Activated gamma-delta T cell (primary cell): ENCODE results near the gene KRT82.
"Not testable (repeated sequence)": the region's sequence is repeated elsewhere in the genome, so short reads cannot be mapped to it uniquely, and the experiment has no call there.

ENCODE experiments used
- DNase-seq: peaks from one replicate; lab custom pipeline; 2025; lab: John Stamatoyannopoulos, UW

Gene KRT82

GRCh38 chr12:52413202-52413601 is 7.1 kb upstream of the KRT82 start:
- no peak for DNase-seq

DNA sequence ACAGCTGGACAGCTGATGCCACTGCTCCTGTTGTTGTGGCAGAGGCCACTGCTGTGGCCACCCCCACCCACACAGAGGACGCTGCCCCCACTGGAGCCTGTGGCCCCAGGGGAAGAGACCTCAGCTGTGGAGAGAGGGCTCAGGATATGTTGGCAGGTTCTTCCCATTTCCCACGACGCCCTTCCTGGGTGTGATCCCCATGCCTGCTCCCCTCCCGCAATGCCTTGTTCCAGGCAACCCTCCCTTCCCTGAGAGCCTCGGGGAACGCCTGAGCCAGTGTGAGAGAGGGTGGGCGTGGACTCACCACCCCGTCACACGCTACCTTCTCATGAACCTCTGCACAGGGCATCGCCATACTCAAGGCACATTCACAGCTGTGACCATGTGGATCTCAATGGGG is 5.7 kb upstream of the KRT82 start:
- no peak for DNase-seq

- DNase-seq = not testable (repeated sequence)
These were observed 4.6 kb upstream of the KRT82 start for GRCh38 chr12:52410589-52411248.

GRCh38 chr12:52407918-52408317 is 1.8 kb upstream of the KRT82 start:
- DNase-seq = no peak

DNA sequence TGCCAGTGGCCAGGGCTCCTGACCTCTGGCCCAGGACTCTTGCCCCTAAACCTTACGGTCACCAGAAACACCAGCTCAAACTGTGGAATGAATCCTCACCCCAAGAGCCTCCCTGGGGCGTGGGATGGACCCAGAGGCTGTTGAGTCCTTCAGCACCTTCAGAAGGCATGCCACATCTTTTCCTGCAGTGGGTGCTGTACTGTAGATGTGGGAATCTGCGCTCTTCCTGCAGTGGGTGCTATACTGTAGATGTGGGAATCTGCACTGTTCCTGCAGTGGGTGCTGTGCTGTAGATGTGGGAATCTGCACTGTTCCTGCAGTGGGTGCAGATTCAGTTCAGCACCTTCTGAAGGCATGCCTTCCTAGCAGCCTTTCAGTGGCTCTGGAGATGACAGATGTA is 1.2 kb downstream of the KRT82 start:
- DNase-seq = no peak

DNA sequence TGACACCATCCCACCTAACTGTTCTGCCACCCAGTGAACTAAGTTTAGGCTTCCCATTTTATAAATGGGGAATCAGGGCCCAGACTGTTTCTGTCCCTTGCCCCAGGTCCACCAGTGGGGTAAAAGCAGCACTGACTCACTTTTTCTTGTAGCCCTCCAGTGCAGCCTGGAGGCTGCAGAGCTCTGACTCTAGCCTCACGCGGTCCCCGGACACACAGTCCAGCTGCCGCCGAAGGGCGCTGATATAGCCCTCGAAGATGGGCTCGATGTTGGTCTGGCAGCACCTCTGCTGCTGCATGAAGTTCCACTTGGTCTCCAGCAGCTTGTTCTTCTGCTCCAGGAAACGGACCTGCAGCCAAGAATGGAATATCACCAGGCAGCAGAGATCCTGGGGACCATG is 2.6 kb downstream of the KRT82 start:
- DNase-seq = no peak

DNA sequence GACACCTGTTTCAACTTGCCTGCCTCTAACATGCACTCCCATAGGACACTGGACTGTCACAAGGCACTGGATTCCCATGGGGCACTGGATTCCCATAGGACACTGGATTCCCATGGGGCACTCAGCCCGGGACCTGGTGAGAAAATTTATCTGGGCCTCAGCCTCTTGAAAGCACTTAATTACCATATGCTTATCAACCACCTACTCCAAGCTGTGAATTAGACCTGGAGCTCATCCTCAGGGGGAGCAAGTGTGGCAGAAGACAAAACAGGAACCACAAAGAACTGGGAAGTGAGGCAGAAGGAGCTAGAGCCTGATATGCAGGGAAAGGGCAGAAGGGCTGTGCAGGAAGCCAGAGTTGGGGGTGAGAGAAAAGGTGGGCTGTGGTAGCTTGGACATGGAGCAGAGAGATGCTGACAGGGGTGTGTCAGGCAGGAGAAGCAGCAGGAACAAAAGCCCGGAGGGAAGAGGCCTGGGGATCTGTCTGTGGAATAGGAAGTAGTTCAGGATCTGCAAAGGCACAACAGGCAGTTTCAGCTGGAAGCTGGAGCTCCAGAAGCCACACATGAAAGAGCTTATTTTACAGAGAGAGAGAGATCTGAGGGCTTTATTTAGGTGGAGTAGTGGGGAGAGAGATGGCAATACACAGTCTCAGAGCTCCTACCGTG is 3.1 kb downstream of the KRT82 start:
- no peak for DNase-seq

DNA sequence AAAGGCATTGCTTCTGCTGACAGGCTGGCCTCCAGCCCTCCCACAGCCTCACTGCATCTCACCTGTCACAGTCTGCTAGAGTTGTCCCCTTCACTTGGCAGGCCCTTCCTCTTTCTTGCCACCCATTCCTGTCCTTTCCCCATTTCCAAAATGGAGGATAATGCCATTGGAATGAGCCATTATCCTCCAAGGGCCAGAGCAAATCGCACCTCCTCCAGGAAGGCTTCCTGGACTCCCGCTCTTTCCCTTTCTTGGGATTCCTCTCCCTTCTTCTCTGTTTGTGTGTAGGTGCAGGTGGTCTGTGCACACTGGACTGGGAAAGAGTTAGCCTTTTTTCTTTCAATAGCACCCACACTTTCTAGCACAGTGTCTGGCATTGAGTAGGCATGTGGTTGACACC is 3.8 kb downstream of the KRT82 start:
- DNase-seq = no peak

GRCh38 chr12:52401926-52402325 is 4.2 kb downstream of the KRT82 start:
- no peak for DNase-seq

DNA sequence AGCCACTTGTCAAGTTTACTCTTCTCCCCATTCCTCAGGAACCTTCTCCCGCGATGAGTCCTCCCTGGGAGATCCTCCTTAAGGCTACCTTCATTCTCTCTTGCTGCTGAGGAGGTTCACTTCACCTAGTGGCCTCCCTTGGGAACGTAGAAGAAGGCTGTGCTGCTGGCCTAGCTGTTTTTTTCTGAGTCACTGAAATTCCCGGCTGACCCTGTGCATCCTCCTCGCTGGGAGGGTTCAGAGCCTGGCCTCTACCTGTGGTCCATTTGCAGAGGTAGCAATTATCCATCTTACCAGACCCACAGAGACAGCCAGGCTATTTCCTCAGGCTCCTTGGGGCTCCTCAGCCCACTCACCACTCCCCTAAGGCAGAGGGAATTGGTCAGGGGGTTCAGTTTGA is 4.6 kb downstream of the KRT82 start:
- DNase-seq = no peak

DNA sequence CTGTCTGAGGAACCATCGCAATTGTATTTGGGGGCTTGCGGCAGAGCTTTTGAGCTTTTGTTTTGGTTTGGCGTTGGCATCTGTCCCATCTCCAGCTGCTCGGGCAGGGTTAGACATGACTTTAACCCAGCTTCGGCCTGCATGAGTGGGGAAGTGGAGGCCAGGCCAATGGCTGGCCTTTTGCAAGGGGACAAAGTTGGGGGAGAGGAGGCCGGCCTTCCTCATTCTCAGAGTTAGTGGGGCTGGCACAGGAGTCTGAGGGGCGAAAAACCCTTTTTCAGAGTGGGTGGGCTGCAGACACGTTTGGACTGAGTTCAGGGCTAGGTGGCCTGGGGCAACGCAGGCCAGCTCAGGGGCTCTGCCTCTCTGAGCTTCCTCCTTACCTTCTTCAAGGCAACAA is 5.2 kb downstream of the KRT82 start:
- DNase-seq = no peak

DNA sequence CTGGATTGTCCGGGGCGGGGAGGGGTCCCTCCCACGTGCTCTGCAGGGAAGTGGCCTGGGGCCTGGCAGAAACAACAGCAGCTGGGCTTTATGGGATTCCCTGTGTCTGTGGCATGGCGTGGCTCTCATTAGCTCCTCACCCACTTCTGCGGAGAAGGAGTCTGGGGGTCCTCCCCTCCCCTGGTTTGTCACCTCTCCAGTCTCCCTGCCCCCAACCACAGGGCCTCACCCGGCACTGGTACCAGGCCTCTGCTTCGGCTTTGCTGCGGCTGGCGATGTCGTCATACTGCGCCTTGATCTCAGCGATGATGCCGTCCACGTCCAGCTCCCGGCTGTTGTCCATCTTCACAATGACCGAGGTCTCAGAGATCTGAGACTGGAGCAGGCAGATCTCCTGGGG is 6.4 kb downstream of the KRT82 start:
- DNase-seq = no peak

DNA sequence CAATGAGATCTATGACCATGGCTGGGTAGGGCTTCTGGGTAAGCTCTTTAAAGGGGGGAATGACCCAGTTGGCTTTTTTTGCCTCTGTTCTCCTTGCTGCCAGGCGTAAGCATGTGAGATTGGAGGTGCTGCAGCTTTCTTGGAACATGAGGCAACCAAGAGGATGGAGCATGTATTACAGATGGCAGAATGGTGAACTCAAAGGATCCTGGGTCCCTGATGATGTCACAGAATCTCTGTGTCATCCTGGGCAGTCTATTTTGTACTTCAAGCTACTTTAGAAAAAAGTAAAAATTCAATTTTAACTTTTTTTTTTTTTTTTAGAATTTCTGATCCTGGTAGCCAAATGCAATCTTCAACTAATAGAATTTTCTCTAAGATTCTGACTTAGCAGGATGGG is 8.0 kb downstream of the KRT82 start:
- DNase-seq = no peak

DNA sequence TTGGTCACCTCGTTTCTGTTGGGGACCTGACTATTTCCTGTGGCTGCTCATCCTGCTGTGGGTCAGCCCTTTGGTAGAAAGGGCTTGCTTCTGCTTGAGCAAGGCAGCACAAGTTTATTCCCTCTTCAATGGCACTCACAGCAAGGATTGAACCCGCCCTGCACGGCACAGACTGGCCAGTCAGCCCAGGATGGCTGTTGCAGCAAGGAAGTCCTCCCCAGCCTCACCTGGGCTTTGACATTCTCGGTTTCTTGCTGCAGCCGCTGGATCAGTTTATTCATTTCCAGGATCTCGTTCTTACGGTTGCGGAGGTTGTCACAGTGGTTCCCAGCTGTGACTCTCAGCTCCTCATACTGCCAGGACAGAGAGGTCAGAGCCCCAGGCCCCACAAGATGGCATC is 9.5 kb downstream of the KRT82 start:
- DNase-seq = no peak

GRCh38 chr12:52395761-52396434 is 10.2 kb downstream of the KRT82 start:
- no peak for DNase-seq

GRCh38 chr12:52394836-52395405 is 11.2 kb downstream of the KRT82 start:
- no peak for DNase-seq

GRCh38 chr12:52392465-52393007 is 13.6 kb downstream of the KRT82 start:
- DNase-seq = no peak

- no peak for DNase-seq
These were observed 14.5 kb downstream of the KRT82 start for GRCh38 chr12:52391618-52392002.

DNA sequence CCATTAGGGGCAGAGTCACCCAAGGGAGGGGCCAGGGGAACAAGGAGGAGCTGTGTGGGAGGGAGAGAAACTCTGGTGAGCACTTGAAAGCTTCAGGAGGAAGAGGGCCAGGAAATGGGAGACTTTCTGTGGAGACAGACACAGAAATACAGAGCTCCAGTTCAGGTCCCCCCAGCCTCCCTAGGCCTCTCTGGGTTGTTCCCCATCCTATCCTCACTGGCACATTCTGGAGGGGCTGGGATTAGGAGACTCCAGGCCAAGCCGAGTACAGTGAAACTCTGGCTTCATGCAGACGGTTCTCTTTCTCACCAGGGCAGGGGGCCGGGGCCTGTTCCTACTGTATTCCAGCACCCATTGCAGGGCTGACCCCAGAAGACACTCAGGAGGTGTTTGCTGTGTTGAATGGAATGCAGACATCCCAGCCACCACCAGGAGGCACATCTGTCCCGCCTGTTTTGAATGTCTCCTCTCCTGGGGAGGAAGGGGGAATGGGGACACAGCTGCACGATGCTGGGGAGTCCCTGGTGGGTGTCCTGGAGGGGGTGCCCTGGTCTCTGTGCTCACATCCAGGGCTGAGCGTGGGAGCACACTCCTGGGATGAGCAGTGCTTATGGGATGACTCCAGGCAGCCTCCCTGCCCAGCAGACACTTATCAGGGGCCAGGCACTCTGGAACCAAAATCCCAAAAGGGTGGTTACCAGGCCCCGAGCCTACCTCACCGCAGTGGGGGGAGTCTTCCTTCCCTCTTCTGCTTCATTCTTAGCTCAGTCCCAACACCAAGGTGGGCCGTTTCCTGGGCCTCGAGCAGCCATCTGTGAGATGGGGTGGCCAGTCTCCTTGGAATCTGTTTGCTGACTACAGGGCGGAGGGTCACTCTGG is 15.2 kb downstream of the KRT82 start:
- no peak for DNase-seq

DNA sequence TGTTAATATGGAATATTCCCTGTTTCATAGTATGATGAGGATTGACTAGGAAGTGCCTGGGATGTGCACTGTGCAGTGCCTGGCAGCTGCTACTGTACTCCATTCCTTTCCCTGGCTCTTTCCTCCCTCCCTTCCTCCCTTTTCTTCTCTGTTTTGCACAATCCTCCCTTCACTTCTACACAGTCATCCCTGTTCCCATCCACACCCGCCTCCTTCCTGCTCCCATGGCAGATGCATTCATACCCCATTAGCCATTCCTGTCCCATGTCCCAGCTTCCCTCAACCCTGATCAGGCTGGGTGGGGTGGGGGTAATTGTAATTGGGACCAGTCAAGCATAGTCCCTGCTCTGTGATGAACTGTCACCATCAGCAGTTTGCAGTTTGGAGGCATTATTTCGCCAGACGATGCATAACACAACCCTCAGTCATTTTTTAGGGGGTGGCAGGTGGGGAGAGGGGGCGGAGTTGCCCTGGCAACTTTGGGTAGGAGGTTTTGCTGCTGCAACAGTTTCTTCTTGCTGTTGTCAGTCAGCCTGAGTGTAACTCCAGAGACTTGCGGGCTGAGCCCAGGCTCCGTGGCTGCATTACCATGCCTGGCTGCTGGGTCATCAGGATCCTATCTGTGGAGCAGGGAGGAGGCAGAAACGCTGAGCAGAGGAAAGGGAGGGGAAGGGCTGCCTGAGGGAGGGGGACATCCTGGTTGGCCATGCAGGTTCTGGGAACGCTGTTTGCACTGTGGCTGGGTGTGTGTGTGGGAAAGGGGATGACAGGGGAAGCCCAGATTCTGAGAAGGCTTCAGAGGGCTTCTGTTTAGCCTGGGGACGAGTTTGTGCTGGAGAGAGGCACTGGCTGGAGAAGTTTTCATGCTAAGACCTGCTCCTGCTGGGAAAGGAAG is 16.6 kb downstream of the KRT82 start:
- DNase-seq = no peak

GRCh38 chr12:52387859-52388258 is 18.3 kb downstream of the KRT82 start:
- no peak for DNase-seq
